ENCODE results near the gene GGA1.
"Not testable (repeated sequence)": the region's sequence is repeated elsewhere in the genome, so short reads cannot be mapped to it uniquely, and the experiment has no call there.

GGA1 gene

DNA sequence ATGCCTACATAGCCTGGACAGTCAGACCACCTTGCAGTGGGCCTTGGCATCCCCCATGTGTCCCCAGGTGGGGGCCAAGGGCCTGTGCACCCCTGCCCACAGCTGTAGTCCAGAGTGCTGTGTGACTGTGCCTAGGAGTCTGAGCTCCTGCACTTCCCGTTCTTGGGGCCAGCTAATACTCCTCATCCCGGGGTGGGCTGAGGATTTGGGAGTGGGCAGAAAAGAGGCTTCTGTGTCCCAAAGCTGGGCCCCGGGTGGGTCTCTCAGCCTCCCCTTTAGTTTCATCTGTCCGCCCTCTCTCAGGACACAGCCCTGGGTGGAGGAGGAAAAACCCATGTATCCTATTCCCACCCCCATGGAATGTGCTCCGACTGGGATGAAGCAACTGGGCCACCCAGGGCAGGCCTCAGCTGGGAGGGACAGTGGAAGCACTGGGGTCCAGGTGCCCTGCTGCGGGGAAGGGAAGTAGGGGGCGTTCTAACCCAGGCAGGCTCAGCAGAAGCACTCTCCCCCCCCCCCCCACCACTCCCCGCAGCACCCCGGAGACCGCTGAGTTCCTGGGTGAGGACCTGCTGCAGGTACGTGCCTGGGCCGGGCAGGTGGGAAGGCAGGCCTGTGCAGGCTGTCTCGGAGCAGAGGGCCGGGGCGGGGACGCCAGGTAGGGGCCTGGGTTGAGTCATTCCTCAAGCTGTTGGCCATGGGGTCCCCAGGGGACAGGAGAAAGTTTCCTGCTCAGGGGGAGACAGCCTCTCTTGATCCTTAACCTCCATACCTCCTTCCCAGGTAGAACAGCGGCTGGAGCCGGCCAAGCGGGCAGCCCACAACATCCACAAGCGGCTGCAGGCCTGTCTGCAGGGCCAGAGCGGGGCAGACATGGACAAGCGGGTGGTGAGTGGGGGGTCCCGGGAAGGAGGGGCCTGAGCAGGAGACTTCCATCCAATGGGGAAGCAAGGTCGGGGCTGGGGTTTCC is 32.2 kb downstream of the GGA1 start:
- Histone ChIP-seq H3K36me3 (ENCODE audit: insufficient read depth, low read length) (no peaks in the 10 kb centered on the region), H3K4me1 (ENCODE audit: insufficient read depth, low read length) (peaks cover 16% of the 10 kb centered on the region), H2AFZ (ENCODE audit: low read depth, low read length) (no peak overlapping the region), H3K27me3 (ENCODE audit: insufficient read depth, low read length) (no peaks in the 10 kb centered on the region), H3K9me3 (ENCODE audit: low read length) (no peaks in the 10 kb centered on the region), H3K4me3 (ENCODE audit: low read length) (peak overlapping the region; percentile 1)

DNA sequence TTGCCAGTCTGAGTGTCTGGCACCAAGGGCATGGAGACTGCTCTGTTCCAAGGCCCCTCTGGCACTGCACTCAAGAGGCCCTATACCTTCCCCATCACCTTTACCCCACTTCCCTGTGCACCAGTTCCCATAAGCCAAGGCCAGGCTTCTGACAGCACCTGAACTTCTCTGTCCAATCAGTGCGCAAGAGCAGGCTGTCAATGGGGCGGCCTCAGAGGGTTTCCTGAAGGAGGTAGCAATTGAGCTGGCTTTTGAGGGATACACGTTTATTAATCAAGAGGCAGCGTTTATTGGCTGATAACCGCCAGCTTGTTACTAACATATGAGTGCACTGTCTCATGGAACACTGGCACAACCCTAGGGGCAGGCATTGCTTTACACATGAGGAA is 32.9 kb downstream of the GGA1 start:
- H2AFZ ChIP-seq (ENCODE audit: low read depth, low read length), result no peak overlapping the region
- H3K4me3 ChIP-seq (ENCODE audit: low read length), result no peak overlapping the region
- no peaks in the 10 kb centered on the region for H3K27me3 ChIP-seq (ENCODE audit: insufficient read depth, low read length)
- H3K4me1 ChIP-seq (ENCODE audit: insufficient read depth, low read length), result peaks cover 14% of the 10 kb centered on the region
- H3K9me3 ChIP-seq (ENCODE audit: low read length), result no peaks in the 10 kb centered on the region
- no peaks in the 10 kb centered on the region for H3K36me3 ChIP-seq (ENCODE audit: insufficient read depth, low read length)

DNA sequence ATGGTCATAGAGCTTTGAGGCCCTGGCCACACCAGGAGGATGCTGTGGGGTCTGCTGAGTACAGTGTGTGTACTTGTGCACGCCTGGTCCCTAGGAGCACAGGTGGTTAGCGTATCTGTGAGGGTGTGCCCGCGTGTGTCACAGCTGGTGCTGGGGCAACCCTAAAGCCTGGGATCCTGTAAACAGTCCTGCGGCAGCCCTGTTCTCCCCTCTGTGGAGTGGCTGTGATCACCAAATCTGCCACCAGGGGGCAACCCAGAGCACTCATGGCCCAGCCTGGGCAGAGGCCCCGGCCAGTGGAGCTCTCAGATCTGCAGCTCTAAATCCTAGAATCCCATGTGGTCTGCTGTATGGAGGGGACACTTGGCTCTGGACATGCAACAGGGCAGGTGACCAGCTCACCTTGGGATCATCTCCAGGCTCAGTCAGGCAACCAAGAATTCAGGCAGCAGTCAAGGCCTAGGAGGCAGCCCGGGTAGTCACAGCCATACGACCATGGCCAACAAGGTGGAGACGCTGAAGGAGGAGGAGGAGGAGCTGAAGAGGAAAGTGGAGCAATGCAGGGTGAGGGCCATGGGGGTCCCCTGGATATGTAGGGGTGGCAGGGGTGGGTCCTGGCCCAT is 34.7 kb downstream of the GGA1 start:
- peaks cover 14% of the 10 kb centered on the region for H3K4me1 ChIP-seq (ENCODE audit: insufficient read depth, low read length)
- H3K36me3 ChIP-seq (ENCODE audit: insufficient read depth, low read length), result no peaks in the 10 kb centered on the region
- no peak overlapping the region for H2AFZ ChIP-seq (ENCODE audit: low read depth, low read length)
- no peaks in the 10 kb centered on the region for H3K9me3 ChIP-seq (ENCODE audit: low read length)
- no peak overlapping the region for H3K4me3 ChIP-seq (ENCODE audit: low read length)
- no peaks in the 10 kb centered on the region for H3K27me3 ChIP-seq (ENCODE audit: insufficient read depth, low read length)

DNA sequence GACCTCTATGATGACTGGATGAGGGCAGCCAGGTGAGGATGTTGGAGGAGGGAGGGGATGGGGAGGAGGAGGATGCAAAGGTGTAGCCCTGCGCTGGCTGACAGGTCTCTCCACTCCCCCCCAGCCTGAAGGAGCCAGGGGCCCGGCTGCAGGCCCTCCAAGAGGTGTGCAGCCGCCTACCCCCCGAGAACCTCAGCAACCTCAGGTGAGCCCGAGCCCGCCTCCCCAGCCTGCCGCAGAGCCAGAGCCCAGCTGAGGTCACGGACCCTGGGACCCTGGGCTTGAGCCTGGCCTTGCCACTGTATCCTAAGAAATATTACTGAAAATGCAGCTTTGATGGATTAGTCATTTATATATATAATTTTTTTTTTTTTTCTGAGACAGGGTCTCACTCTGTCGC is 38.7 kb downstream of the GGA1 start:
- H3K36me3 ChIP-seq (ENCODE audit: insufficient read depth, low read length), result no peaks in the 10 kb centered on the region
- no peaks in the 10 kb centered on the region for H3K9me3 ChIP-seq (ENCODE audit: low read length)
- no peak overlapping the region for H2AFZ ChIP-seq (ENCODE audit: low read depth, low read length)
- H3K27me3 ChIP-seq (ENCODE audit: insufficient read depth, low read length), result no peaks in the 10 kb centered on the region
- no peak overlapping the region for H3K4me3 ChIP-seq (ENCODE audit: low read length)
- H3K4me1 ChIP-seq (ENCODE audit: insufficient read depth, low read length), result no peaks in the 10 kb centered on the region

DNA sequence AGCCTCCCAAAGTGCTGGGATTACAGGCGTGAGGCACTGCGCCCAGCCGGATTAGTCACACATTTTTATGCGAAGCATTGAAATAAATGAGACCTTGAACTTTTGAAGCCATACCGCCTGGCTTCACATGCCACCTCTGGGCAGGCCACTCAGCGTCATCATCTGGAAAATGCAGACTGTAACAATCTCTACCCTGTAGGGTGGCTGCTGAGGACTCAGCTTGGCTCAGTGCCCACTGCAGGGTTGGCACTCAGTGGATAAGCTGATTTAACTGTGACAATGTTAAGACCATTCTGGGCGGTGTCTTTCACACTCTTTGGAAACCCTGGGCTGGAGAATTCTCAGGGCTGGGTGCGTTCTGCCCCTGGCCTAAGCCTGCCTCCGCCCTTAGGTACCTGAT is 39.3 kb downstream of the GGA1 start:
- Histone ChIP-seq H3K36me3 (ENCODE audit: insufficient read depth, low read length) (no peaks in the 10 kb centered on the region), H3K4me1 (ENCODE audit: insufficient read depth, low read length) (no peaks in the 10 kb centered on the region), H3K4me3 (ENCODE audit: low read length) (no peak overlapping the region), H3K9me3 (ENCODE audit: low read length) (no peaks in the 10 kb centered on the region), H2AFZ (ENCODE audit: low read depth, low read length) (no peak overlapping the region), H3K27me3 (ENCODE audit: insufficient read depth, low read length) (no peaks in the 10 kb centered on the region)

DNA sequence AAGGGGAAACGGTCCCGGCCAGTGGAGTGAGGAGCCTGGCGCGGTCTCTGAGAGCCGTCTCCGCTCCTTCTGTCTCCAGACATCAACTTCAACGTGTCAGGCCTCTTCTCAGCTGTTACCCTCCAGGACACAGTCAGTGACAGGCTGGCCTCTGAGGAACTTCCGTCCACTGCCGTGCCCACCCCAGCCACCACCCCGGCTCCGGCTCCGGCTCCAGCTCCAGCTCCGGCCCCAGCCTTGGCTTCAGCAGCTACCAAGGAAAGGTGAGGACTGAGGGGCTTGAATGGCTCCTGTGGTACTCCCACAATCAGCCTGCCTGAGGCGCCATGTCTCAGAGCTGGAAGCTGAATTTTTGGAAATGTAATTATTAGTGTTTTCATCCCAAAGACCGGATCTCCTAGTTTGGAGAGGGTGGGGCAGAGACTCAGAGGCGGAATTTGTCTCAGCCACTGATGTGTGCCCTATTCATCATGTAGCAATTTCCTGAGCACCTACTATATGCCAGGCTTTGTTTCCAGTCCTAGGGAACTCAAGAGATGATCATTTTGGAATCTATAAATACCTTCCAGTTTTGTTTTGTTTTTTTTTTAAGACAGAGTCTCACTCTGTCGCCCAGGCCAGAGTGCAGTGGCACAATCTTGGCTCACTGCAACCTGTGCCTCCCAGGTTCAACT is 42.0 kb downstream of the GGA1 start:
- no peak overlapping the region for H3K4me3 ChIP-seq (ENCODE audit: low read length)
- H3K27me3 ChIP-seq (ENCODE audit: insufficient read depth, low read length), result no peaks in the 10 kb centered on the region
- H3K9me3 ChIP-seq (ENCODE audit: low read length), result no peaks in the 10 kb centered on the region
- no peak overlapping the region for H2AFZ ChIP-seq (ENCODE audit: low read depth, low read length)
- no peaks in the 10 kb centered on the region for H3K36me3 ChIP-seq (ENCODE audit: insufficient read depth, low read length)
- H3K4me1 ChIP-seq (ENCODE audit: insufficient read depth, low read length), result no peaks in the 10 kb centered on the region

DNA sequence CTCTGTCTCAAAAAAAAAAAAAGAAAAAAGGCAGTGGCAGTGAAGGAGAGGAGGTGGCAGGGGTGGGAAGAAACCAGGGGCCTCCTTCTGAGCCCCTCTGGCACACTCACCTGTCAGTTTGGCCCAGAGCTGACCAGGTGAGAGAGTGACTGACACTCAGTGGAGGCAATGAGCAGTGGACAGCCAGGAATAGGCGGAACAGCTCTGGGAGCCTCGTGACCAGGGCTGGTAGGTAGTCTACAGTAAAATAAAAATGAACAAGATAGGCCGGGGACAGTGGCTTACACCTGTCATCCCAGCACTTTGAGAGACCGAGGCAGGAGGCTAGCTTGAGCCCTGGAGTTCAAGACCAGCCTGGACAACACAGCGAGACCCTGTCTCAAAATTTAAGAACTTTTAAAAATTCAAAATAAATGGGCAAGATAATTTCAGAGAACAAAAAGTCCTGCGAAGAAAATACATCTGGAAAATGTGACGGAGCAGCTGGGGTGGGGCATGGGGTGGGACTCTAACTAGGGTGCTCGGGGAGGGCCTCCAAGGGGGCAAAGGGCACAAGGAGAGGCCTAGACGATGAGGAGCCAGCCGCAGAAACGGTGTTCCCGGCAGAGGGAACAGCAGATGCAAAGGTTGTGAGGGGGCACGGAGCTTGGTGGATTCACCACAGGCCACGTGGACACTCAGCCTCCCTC is 46.1 kb downstream of the GGA1 start:
- Histone ChIP-seq H3K36me3 (ENCODE audit: insufficient read depth, low read length) (no peaks in the 10 kb centered on the region), H3K4me1 (ENCODE audit: insufficient read depth, low read length) (peaks cover 13% of the 10 kb centered on the region), H2AFZ (ENCODE audit: low read depth, low read length) (no peak overlapping the region), H3K4me3 (ENCODE audit: low read length) (no peak overlapping the region), H3K27me3 (ENCODE audit: insufficient read depth, low read length) (no peaks in the 10 kb centered on the region), H3K9me3 (ENCODE audit: low read length) (no peaks in the 10 kb centered on the region)

DNA sequence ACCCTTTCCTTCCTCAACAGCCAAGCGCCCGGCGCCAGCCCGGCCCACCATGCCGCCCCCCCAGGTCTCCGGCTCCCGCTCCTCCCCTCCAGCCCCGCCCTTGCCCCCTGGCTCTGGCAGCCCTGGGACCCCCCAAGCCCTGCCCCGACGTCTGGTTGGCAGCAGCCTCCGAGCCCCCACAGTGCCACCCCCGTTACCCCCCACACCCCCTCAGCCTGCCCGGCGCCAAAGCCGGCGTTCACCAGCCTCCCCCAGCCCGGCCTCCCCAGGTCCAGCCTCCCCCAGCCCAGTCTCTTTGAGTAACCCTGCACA is 46.6 kb downstream of the GGA1 start:
- Histone ChIP-seq H3K4me1 (ENCODE audit: insufficient read depth, low read length) (peaks cover 18% of the 10 kb centered on the region), H3K4me3 (ENCODE audit: low read length) (no peak overlapping the region), H3K9me3 (ENCODE audit: low read length) (no peaks in the 10 kb centered on the region), H3K36me3 (ENCODE audit: insufficient read depth, low read length) (no peaks in the 10 kb centered on the region), H3K27me3 (ENCODE audit: insufficient read depth, low read length) (no peaks in the 10 kb centered on the region), H2AFZ (ENCODE audit: low read depth, low read length) (no peak overlapping the region)

DNA sequence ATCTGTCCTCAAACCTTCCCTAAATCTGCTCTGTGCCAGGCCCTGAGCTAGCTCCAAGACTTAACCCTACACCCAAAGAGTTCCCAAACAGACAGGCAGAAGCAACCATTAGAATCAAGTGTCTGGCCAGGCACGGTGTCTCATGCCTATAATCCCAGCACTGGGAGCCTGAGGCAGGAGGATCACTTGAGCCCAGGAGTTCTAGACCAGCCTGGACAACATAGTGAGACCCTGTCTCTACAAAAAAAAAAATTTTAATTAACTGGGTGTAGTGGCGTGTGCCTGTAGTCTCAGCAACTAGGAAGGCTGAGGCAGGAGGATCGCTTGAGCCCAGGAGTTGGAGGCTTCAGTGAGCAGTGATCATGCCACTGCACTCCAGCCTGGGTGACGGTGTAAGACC is 47.9 kb downstream of the GGA1 start:
- not testable (repeated sequence) for H3K36me3 ChIP-seq (ENCODE audit: insufficient read depth, low read length); H3K9me3 ChIP-seq (ENCODE audit: low read length); H3K27me3 ChIP-seq (ENCODE audit: insufficient read depth, low read length); H2AFZ ChIP-seq (ENCODE audit: low read depth, low read length); H3K4me3 ChIP-seq (ENCODE audit: low read length)
- peaks cover 32% of the 10 kb centered on the region for H3K4me1 ChIP-seq (ENCODE audit: insufficient read depth, low read length)

DNA sequence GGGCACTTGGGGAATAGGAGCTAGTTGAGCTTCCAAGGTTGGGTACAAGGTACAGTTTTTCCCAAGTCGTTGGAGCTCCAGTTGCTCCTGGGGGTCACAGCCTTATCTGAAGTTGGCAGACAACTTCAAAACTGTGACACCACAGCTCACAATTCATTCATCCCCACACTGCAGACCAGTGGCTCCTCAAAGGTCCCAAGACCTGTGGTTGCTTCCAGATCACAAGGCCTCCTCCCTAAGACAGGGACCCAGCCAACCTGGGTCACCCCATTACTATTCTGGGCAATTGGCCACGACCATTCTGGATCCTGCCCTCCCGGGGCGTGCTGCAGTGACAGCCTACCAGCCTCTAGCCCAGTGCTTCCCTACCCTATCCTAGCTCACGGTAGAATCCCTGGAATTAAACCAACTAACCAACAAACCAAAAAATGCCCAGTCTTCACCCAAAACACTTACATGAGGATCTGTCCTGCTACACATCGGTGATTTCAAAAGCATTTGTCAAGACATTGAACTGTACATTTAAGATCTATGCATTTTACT is 49.0 kb downstream of the GGA1 start:
- peaks cover 33% of the 10 kb centered on the region for H3K4me1 ChIP-seq (ENCODE audit: insufficient read depth, low read length)
- no peaks in the 10 kb centered on the region for H3K9me3 ChIP-seq (ENCODE audit: low read length)
- no peaks in the 10 kb centered on the region for H3K27me3 ChIP-seq (ENCODE audit: insufficient read depth, low read length)
- H2AFZ ChIP-seq (ENCODE audit: low read depth, low read length), result peak overlapping the region; percentile 60
- H3K36me3 ChIP-seq (ENCODE audit: insufficient read depth, low read length), result no peaks in the 10 kb centered on the region
- peak overlapping the region; percentile 73 for H3K4me3 ChIP-seq (ENCODE audit: low read length)

DNA sequence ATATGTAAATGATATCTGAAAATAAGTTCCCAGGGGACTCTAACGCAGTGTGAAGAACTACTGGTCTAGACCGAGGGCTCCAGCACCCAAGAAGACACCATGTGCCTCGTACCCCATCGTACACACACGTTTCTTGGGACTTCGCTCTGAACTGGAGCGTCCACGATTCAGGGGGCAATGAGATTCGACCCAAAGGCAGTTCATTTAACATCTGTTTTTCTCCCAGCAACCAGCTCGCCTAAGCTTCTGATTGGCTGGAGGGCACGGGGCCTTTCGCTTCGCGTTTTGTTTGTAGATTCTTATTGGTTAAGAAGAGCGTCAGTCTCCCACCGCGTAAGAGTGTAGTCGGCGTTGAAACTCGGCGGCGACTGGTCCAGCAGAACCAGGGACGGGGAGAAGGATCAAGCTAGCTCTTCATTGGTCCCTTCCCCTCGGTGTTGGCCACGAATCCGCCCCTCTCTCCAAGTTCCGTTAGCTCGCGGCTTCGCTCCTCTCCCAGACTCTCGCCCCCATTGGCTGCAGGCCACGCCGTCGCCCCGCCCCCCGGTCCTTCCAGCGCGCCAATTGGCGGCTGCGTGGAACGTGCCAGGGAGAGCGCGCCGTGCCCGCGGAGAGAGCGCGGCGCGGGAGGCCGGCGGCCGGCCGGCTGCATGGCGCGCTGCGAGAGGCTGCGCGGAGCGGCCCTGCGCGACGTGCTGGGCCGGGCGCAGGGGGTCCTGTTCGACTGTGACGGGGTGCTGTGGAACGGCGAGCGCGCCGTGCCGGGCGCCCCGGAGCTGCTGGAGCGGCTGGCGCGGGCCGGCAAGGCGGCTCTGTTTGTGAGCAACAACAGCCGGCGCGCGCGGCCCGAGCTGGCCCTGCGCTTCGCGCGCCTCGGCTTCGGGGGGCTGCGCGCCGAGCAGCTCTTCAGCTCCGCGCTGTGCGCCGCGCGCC is 49.8 kb downstream of the GGA1 start, which contains the start of gene PDXP:
Gene PDXP (plus strand): TSS at position 591 of the 933 bp plus-strand sequence. CDS start 60 bp downstream, at position 651.
- peaks cover 33% of the 10 kb centered on the region for H3K4me1 ChIP-seq (ENCODE audit: insufficient read depth, low read length)
- H2AFZ ChIP-seq (ENCODE audit: low read depth, low read length), result peak within 1 kb of the TSS; percentile 60
- H3K9me3 ChIP-seq (ENCODE audit: low read length), result no peaks in the 10 kb centered on the region
- H3K4me3 ChIP-seq (ENCODE audit: low read length), result peak within 1 kb of the TSS; percentile 73
- H3K36me3 ChIP-seq (ENCODE audit: insufficient read depth, low read length), result no peaks in the 10 kb centered on the region
- no peaks in the 10 kb centered on the region for H3K27me3 ChIP-seq (ENCODE audit: insufficient read depth, low read length)
